Measurements from ENCODE around the gene ZSCAN30.

- TF ChIP-seq CTCF (IDR thresholded peaks at IDR 0.05) = no peak
- TF ChIP-seq POLR2A (IDR thresholded peaks at IDR 0.05) = no peak
Measured at GRCh38 chr18:35328868-35329267, 38.8 kb upstream of the ZSCAN30 start.

All from thyroid gland (tissue), 4 donors.